HepG2 (cell line): ENCODE data around the gene CCT7. TPM values are rescaled to one million over a fixed set of nuclear protein-coding genes. Genes with fewer than 3 reads are reported as not detected.

ENCODE experiments used
- ELF1 ChIP-seq: sonication (generic); formaldehyde crosslinking; IDR thresholded peaks from 2 replicates; pipeline ENCODE4 v1.4.0; 2020; ENCODE audit warnings: missing genetic modification reagents
- ERF ChIP-seq: IDR thresholded peaks from 2 replicates; pipeline ENCODE4 v1.6.1; 2018; ENCODE audit warnings: missing biosample characterization, missing genetic modification reagents
- NFE2L2 ChIP-seq: fragments of 150-350 bp; IDR thresholded peaks from 2 replicates; pipeline ENCODE4 v1.6.1; 2014; ENCODE audit warnings: low read length
- SRF ChIP-seq: IDR thresholded peaks from 2 replicates; pipeline ENCODE4 v1.6.1; 2011; ENCODE audit warnings: mild to moderate bottlenecking, low read depth, low read length, moderate library complexity
- ZFP90 ChIP-seq: sonication (generic); formaldehyde crosslinking; IDR thresholded peaks from 2 replicates; pipeline ENCODE4 v1.8.0; 2022; ENCODE audit warnings: missing genetic modification reagents, mild to moderate bottlenecking, inconsistent platforms, borderline replicate concordance
- ZNF136 ChIP-seq: sonication (generic); formaldehyde crosslinking; IDR thresholded peaks from 2 replicates; pipeline ENCODE4 v1.8.1; 2022; ENCODE audit warnings: low read depth, mild to moderate bottlenecking, moderate library complexity, missing genetic modification reagents
- ZNF274 ChIP-seq: sonication (generic); formaldehyde crosslinking; IDR thresholded peaks from 2 replicates; pipeline ENCODE4 v1.5.1; 2020; ENCODE audit warnings: mild to moderate bottlenecking, missing genetic modification reagents
- ZNF766 ChIP-seq: sonication (generic); formaldehyde crosslinking; IDR thresholded peaks from 2 replicates; pipeline ENCODE4 v1.5.0; 2020; ENCODE audit warnings: missing genetic modification reagents, borderline replicate concordance
- ZNF841 ChIP-seq: sonication (generic); formaldehyde crosslinking; IDR thresholded peaks from 2 replicates; pipeline ENCODE4 v1.8.1; 2023; ENCODE audit warnings: missing genetic modification reagents, borderline replicate concordance
- ZNF883 ChIP-seq: sonication (generic); formaldehyde crosslinking; IDR thresholded peaks from 2 replicates; pipeline ENCODE4 v1.5.1; 2020; ENCODE audit warnings: mild to moderate bottlenecking, missing genetic modification reagents; ENCODE audit errors: not compliant biosample characterization
- polyA plus RNA-seq, 8 experiments: library from polyadenylated mRNA; depleted of rRNA in 3 of 8; stranded (reverse) in 7 of 8; unstranded in 1 of 8; fragments of >200 nt; fragmentation: Illumina TruSeq in 4 of 8; extraction: Trizol in 4 of 8; gene quantifications; 2 replicates each; pipeline versions ENCODE4 v1.2.1 to v1.2.3, GENCODE V29; 2011 to 2016; ENCODE audit warnings: low read depth in 4 of 8, missing spikeins in 1 of 8, mixed read lengths in 1 of 8; ENCODE audit not compliant: insufficient read depth in 1 of 8
- total RNA-seq, 5 experiments: library from RNA; depleted of rRNA; stranded (reverse); fragments of >200 nt; fragmentation: Illumina TruSeq; extraction: Trizol; gene quantifications; 2 replicates each; pipeline ENCODE4 v1.2.3, GENCODE V29; 2016; ENCODE audit warnings: low read depth in 1 of 5
- TF ChIP-seq, protein P1 (sequence below): sonication (generic); formaldehyde crosslinking; IDR thresholded peaks from 2 replicates; pipeline ENCODE4 v1.5.1; 2020; ENCODE audit warnings: mild to moderate bottlenecking, missing genetic modification reagents, borderline replicate concordance
- TF ChIP-seq, protein P2 (sequence below): sonication (generic); formaldehyde crosslinking; IDR thresholded peaks from 2 replicates; pipeline ENCODE4 v1.5.1; 2020; ENCODE audit warnings: mild to moderate bottlenecking, missing genetic modification reagents
- TF ChIP-seq, protein P3 (sequence below): sonication (generic); formaldehyde crosslinking; IDR thresholded peaks from 2 replicates; pipeline ENCODE4 v1.4.0; 2020; ENCODE audit warnings: mild to moderate bottlenecking, missing genetic modification reagents
- TF ChIP-seq, protein P4 (sequence below): IDR thresholded peaks from 2 replicates; pipeline ENCODE4 v1.6.1; 2016; ENCODE audit warnings: low read depth, missing genetic modification reagents, missing compliant biosample characterization
- TF ChIP-seq, protein P5 (sequence below): sonication (generic); formaldehyde crosslinking; IDR thresholded peaks from 2 replicates; pipeline ENCODE4 v1.8.0; 2022; ENCODE audit warnings: missing genetic modification reagents, low read depth, mild to moderate bottlenecking, borderline replicate concordance

CCT7 gene
- total and polyA plus RNA-seq, 2 of the 13 experiments (the other 11 are each of a cell fraction or from before 2014, with no cell fraction given): 347 to 517 TPM

DNA sequence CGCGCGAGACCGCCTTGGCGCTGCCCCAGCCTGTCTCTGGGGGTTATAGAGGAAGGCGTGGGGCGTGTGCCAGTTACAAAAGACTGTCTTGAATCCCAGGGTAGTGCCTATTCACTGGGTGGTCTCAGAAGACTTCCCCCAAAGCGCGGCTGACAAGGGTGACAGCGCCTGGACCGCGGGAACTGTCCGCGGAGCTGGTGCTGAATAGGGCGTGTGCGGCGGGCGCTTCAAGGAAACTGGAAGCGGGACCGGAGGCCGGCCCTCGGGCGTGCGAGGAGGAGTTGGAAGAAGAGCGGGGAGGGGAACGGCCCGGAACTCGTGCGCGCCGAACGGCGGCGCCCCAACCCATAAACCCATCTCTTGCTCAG lies 57.0 kb downstream of the CCT7 start (continued):
- no peak for TF ChIP-seq ZNF841 (CRISPR knock-in tag)
- TF ChIP-seq, protein P1, sequence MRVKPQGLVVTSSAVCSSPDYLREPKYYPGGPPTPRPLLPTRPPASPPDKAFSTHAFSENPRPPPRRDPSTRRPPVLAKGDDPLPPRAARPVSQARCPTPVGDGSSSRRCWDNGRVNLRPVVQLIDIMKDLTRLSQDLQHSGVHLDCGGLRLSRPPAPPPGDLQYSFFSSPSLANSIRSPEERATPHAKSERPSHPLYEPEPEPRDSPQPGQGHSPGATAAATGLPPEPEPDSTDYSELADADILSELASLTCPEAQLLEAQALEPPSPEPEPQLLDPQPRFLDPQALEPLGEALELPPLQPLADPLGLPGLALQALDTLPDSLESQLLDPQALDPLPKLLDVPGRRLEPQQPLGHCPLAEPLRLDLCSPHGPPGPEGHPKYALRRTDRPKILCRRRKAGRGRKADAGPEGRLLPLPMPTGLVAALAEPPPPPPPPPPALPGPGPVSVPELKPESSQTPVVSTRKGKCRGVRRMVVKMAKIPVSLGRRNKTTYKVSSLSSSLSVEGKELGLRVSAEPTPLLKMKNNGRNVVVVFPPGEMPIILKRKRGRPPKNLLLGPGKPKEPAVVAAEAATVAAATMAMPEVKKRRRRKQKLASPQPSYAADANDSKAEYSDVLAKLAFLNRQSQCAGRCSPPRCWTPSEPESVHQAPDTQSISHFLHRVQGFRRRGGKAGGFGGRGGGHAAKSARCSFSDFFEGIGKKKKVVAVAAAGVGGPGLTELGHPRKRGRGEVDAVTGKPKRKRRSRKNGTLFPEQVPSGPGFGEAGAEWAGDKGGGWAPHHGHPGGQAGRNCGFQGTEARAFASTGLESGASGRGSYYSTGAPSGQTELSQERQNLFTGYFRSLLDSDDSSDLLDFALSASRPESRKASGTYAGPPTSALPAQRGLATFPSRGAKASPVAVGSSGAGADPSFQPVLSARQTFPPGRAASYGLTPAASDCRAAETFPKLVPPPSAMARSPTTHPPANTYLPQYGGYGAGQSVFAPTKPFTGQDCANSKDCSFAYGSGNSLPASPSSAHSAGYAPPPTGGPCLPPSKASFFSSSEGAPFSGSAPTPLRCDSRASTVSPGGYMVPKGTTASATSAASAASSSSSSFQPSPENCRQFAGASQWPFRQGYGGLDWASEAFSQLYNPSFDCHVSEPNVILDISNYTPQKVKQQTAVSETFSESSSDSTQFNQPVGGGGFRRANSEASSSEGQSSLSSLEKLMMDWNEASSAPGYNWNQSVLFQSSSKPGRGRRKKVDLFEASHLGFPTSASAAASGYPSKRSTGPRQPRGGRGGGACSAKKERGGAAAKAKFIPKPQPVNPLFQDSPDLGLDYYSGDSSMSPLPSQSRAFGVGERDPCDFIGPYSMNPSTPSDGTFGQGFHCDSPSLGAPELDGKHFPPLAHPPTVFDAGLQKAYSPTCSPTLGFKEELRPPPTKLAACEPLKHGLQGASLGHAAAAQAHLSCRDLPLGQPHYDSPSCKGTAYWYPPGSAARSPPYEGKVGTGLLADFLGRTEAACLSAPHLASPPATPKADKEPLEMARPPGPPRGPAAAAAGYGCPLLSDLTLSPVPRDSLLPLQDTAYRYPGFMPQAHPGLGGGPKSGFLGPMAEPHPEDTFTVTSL (CRISPR knock-in tag): no peak
- TF ChIP-seq, protein P2, sequence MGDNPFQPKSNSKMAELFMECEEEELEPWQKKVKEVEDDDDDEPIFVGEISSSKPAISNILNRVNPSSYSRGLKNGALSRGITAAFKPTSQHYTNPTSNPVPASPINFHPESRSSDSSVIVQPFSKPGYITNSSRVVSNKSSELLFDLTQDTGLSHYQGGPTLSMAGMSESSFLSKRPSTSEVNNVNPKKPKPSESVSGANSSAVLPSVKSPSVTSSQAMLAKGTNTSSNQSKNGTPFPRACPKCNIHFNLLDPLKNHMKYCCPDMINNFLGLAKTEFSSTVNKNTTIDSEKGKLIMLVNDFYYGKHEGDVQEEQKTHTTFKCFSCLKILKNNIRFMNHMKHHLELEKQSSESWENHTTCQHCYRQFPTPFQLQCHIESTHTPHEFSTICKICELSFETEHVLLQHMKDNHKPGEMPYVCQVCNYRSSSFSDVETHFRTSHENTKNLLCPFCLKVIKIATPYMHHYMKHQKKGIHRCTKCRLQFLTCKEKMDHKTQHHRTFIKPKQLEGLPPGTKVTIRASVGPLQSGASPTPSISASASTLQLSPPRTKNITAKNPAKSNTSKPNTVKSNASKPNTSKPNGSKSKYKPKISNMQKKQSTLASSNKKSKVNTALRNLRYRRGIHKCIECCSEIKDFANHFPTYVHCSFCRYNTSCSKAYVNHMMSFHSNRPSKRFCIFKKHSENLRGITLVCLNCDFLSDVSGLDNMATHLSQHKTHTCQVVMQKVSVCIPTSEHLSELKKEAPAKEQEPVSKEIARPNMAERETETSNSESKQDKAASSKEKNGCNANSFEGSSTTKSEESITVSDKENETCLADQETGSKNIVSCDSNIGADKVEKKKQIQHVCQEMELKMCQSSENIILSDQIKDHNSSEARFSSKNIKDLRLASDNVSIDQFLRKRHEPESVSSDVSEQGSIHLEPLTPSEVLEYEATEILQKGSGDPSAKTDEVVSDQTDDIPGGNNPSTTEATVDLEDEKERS: 0 out of 2 replicates have a peak, but pooled peaks have one; percentile 72
- TF ChIP-seq ZNF766: peak; percentile 84
- TF ChIP-seq, protein P3, sequence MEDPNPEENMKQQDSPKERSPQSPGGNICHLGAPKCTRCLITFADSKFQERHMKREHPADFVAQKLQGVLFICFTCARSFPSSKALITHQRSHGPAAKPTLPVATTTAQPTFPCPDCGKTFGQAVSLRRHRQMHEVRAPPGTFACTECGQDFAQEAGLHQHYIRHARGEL (CRISPR knock-in tag): peak; percentile 83; the same call in 1 of the 2 replicates
- peak; percentile 73; the same call in 1 of the 2 replicates for TF ChIP-seq ZNF274
- TF ChIP-seq ELF1 (CRISPR knock-in tag): 0 out of 2 replicates have a peak, but pooled peaks have one; percentile 32
- TF ChIP-seq, protein P4, sequence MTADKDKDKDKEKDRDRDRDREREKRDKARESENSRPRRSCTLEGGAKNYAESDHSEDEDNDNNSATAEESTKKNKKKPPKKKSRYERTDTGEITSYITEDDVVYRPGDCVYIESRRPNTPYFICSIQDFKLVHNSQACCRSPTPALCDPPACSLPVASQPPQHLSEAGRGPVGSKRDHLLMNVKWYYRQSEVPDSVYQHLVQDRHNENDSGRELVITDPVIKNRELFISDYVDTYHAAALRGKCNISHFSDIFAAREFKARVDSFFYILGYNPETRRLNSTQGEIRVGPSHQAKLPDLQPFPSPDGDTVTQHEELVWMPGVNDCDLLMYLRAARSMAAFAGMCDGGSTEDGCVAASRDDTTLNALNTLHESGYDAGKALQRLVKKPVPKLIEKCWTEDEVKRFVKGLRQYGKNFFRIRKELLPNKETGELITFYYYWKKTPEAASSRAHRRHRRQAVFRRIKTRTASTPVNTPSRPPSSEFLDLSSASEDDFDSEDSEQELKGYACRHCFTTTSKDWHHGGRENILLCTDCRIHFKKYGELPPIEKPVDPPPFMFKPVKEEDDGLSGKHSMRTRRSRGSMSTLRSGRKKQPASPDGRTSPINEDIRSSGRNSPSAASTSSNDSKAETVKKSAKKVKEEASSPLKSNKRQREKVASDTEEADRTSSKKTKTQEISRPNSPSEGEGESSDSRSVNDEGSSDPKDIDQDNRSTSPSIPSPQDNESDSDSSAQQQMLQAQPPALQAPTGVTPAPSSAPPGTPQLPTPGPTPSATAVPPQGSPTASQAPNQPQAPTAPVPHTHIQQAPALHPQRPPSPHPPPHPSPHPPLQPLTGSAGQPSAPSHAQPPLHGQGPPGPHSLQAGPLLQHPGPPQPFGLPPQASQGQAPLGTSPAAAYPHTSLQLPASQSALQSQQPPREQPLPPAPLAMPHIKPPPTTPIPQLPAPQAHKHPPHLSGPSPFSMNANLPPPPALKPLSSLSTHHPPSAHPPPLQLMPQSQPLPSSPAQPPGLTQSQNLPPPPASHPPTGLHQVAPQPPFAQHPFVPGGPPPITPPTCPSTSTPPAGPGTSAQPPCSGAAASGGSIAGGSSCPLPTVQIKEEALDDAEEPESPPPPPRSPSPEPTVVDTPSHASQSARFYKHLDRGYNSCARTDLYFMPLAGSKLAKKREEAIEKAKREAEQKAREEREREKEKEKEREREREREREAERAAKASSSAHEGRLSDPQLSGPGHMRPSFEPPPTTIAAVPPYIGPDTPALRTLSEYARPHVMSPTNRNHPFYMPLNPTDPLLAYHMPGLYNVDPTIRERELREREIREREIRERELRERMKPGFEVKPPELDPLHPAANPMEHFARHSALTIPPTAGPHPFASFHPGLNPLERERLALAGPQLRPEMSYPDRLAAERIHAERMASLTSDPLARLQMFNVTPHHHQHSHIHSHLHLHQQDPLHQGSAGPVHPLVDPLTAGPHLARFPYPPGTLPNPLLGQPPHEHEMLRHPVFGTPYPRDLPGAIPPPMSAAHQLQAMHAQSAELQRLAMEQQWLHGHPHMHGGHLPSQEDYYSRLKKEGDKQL: no peak
- TF ChIP-seq ZNF136: no peak; the same call in 1 of the 2 replicates
- TF ChIP-seq SRF: no peak
- no peak for TF ChIP-seq NFE2L2
- no peak for TF ChIP-seq ERF (CRISPR knock-in tag)
- peak; percentile 74; the same call in 1 of the 2 replicates for TF ChIP-seq ZFP90 (CRISPR knock-in tag)
- TF ChIP-seq ZNF883 (CRISPR knock-in tag): peak; percentile 85
- TF ChIP-seq, protein P5, sequence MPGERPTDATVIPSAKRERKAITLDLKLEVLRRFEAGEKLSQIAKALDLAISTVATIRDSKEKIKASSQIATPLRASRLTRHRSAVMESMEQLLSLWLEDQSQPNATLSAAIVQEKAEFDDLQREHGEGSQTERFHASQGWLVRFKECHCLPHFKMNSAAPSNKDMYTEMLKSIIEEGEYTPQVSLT (CRISPR knock-in tag): no peak
